GM12878 (cell line): Measurements from ENCODE around the gene SAMD4A. TPM values are rescaled to one million over a fixed set of nuclear protein-coding genes. Genes with fewer than 3 reads are reported as not detected.

Experiments used
- BHLHE40 ChIP-seq, 2 experiments: fragments of 450-650 bp in 1 of 2; IDR thresholded peaks; 2 replicates each; pipeline ENCODE4 v1.6.1; 2011 to 2017; ENCODE audit warnings: low read depth in 2 of 2, borderline replicate concordance in 1 of 2, improper control_type of control experiment in 1 of 2, low read length in 1 of 2, mild to moderate bottlenecking in 1 of 2
- CREB1 ChIP-seq: IDR thresholded peaks from 2 replicates; pipeline ENCODE4 v1.6.1; 2012; ENCODE audit warnings: low read depth, mild to moderate bottlenecking, inconsistent platforms
- CREM ChIP-seq: IDR thresholded peaks from 2 replicates; pipeline ENCODE4 v1.6.1; 2014; ENCODE audit warnings: antibody characterized with exemption, low read depth
- IKZF1 ChIP-seq: fragments of 450-650 bp; conservative IDR thresholded peaks from 2 replicates; pipeline ENCODE4 v1.6.1; 2017; ENCODE audit warnings: antibody characterized with exemption, mild to moderate bottlenecking
- IKZF2 ChIP-seq, 2 experiments: fragments of 450-650 bp; IDR thresholded peaks; 2 replicates each; pipeline ENCODE4 v1.6.1; 2017; ENCODE audit warnings: mild to moderate bottlenecking in 2 of 2, moderate library complexity in 2 of 2
- NFYB ChIP-seq: IDR thresholded peaks from 2 replicates; pipeline ENCODE4 v1.6.1; 2011; ENCODE audit warnings: low read depth, mild to moderate bottlenecking, low read length, improper control_type of control experiment, moderate library complexity; ENCODE audit not compliant: insufficient read depth
- RUNX3 ChIP-seq: IDR thresholded peaks from 2 replicates; pipeline ENCODE4 v1.6.1; 2012; ENCODE audit warnings: low read length, inconsistent platforms
- polyA plus RNA-seq, 11 experiments: library from polyadenylated mRNA; depleted of rRNA in 4 of 11; unstranded in 6 of 11; stranded (reverse) in 5 of 11; fragments of >200 nt; fragmentation: Nextera tagmentation in 4 of 11; fragmentation: Illumina TruSeq in 1 of 11; extraction: Ambion mirVana in 4 of 11; extraction: Trizol in 1 of 11; gene quantifications; 1 replicate in 1 of 11; 2 replicates in 10 of 11; pipeline versions ENCODE4 v1.2.1 to v1.2.3, GENCODE V29; 2011 to 2016; ENCODE audit warnings: inconsistent platforms in 2 of 11, missing spikeins in 2 of 11, low read depth in 1 of 11
- total RNA-seq, 4 experiments: library from RNA; depleted of rRNA in 3 of 4; stranded (reverse); fragments of >200 nt in 3 of 4; fragmentation: Illumina TruSeq in 1 of 4; extraction: Trizol in 1 of 4; gene quantifications; 2 replicates each; pipeline versions ENCODE4 v1.2.1 to v1.2.3, GENCODE V29; 2013 to 2021
- TF ChIP-seq, protein P1 (sequence below), 3 experiments: IDR thresholded peaks in 2 of 3; conservative IDR thresholded peaks in 1 of 3; 2 replicates each; pipeline ENCODE4 v1.5.1; 2011; ENCODE audit warnings: low read depth in 3 of 3, low read length in 3 of 3, mild to moderate bottlenecking in 3 of 3, control low read depth in 2 of 3, moderate library complexity in 2 of 3, inconsistent platforms in 1 of 3, mixed read lengths in 1 of 3; ENCODE audit not compliant: control insufficient read depth in 2 of 3, insufficient read depth in 1 of 3; ENCODE audit errors: extremely low read depth in 1 of 3
- TF ChIP-seq, protein P2 (sequence below): IDR thresholded peaks from 2 replicates; pipeline ENCODE4 v1.6.1; 2012; ENCODE audit warnings: mild to moderate bottlenecking, low read depth, low read length
- TF ChIP-seq, protein P3 (sequence below): fragments of 450-650 bp; formaldehyde crosslinking; IDR thresholded peaks from 2 replicates; pipeline ENCODE4 v1.4.0; 2022; ENCODE audit warnings: mild to moderate bottlenecking, moderate library complexity
- TF ChIP-seq, protein P4 (sequence below): fragments of 450-650 bp; IDR thresholded peaks from 2 replicates; pipeline ENCODE4 v1.6.1; 2014; ENCODE audit warnings: mild to moderate bottlenecking
- TF ChIP-seq, protein P5 (sequence below): IDR thresholded peaks from 2 replicates; pipeline ENCODE4 v1.6.1; 2012; ENCODE audit warnings: low read length, inconsistent platforms

The SAMD4A gene
- total and polyA plus RNA-seq, 10 of the 15 experiments (the other 5 are each of a cell fraction or from before 2014, with no cell fraction given) = 0.05 to 0.56 (median 0.31) TPM

DNA sequence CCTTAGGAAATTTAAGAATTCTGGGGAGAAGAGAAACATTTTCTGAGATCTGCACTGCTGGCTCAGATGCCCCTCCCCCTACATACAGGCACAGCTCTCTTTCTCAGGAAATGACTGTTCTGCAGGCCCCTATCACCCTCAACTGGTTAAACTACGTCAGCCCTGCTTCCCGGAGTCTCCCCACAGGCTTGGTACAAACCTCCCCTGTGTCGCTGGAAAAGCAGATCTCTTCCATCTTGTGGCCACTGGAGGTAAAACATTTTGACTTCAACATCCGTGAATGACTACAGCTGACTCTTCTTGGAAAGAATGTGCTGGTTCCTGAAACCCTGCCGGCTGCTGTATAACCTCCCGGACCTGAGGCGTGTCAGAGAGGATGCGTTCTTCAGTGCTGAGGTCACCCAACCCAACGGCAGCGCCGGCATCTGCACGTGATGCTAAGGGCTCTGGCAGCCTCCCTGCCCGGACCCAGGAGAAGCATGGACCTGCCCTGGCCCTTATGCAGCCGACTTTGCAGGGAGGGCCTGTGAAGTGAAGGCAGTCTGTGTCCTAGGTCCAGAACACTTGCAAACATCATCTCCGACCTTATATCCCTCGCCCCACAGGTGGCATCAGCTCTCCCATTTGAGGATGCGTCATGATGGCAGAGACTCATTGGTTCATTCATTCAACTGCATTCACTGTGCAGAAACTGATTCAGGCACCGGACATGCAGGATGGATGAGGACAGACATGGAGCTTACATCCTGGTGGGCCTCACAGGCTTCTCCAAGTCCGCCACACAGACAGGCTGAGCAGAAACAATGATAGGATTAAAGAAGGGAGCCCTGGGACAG is 206.5 kb downstream of the SAMD4A start (continued):
- TF ChIP-seq, protein P1, sequence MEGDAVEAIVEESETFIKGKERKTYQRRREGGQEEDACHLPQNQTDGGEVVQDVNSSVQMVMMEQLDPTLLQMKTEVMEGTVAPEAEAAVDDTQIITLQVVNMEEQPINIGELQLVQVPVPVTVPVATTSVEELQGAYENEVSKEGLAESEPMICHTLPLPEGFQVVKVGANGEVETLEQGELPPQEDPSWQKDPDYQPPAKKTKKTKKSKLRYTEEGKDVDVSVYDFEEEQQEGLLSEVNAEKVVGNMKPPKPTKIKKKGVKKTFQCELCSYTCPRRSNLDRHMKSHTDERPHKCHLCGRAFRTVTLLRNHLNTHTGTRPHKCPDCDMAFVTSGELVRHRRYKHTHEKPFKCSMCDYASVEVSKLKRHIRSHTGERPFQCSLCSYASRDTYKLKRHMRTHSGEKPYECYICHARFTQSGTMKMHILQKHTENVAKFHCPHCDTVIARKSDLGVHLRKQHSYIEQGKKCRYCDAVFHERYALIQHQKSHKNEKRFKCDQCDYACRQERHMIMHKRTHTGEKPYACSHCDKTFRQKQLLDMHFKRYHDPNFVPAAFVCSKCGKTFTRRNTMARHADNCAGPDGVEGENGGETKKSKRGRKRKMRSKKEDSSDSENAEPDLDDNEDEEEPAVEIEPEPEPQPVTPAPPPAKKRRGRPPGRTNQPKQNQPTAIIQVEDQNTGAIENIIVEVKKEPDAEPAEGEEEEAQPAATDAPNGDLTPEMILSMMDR (IDR thresholded peaks at IDR 0.05 in 2 of 3, conservative IDR thresholded peaks at IDR 0.05 in 1 of 3; ENCODE audit: control insufficient read depth in 2 of 3, extremely low read depth in 1 of 3, insufficient read depth in 1 of 3, low read depth in 3 of 3, low read length in 3 of 3) = peak; percentile 33 to 43 (median 37); a peak in 5 of 6 replicates
- TF ChIP-seq IKZF2 (IDR thresholded peaks at IDR 0.05) (peak; percentile 58 to 63), BHLHE40 (IDR thresholded peaks at IDR 0.05; ENCODE audit: borderline replicate concordance in 1 of 2, low read depth in 2 of 2, low read length in 1 of 2) (peak in 1 of 2 experiments; percentile 38; a peak in 1 of 4 replicates), NFYB (no peak), CREM (peak; percentile 73), IKZF1 (peak; percentile 44; the same call in 1 of the 2 replicates), RUNX3 (peak; percentile 49), CREB1 (0 out of 2 replicates have a peak, but pooled peaks have one; percentile 68)
- TF ChIP-seq, protein P2, sequence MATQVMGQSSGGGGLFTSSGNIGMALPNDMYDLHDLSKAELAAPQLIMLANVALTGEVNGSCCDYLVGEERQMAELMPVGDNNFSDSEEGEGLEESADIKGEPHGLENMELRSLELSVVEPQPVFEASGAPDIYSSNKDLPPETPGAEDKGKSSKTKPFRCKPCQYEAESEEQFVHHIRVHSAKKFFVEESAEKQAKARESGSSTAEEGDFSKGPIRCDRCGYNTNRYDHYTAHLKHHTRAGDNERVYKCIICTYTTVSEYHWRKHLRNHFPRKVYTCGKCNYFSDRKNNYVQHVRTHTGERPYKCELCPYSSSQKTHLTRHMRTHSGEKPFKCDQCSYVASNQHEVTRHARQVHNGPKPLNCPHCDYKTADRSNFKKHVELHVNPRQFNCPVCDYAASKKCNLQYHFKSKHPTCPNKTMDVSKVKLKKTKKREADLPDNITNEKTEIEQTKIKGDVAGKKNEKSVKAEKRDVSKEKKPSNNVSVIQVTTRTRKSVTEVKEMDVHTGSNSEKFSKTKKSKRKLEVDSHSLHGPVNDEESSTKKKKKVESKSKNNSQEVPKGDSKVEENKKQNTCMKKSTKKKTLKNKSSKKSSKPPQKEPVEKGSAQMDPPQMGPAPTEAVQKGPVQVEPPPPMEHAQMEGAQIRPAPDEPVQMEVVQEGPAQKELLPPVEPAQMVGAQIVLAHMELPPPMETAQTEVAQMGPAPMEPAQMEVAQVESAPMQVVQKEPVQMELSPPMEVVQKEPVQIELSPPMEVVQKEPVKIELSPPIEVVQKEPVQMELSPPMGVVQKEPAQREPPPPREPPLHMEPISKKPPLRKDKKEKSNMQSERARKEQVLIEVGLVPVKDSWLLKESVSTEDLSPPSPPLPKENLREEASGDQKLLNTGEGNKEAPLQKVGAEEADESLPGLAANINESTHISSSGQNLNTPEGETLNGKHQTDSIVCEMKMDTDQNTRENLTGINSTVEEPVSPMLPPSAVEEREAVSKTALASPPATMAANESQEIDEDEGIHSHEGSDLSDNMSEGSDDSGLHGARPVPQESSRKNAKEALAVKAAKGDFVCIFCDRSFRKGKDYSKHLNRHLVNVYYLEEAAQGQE = no peak
- TF ChIP-seq, protein P3, sequence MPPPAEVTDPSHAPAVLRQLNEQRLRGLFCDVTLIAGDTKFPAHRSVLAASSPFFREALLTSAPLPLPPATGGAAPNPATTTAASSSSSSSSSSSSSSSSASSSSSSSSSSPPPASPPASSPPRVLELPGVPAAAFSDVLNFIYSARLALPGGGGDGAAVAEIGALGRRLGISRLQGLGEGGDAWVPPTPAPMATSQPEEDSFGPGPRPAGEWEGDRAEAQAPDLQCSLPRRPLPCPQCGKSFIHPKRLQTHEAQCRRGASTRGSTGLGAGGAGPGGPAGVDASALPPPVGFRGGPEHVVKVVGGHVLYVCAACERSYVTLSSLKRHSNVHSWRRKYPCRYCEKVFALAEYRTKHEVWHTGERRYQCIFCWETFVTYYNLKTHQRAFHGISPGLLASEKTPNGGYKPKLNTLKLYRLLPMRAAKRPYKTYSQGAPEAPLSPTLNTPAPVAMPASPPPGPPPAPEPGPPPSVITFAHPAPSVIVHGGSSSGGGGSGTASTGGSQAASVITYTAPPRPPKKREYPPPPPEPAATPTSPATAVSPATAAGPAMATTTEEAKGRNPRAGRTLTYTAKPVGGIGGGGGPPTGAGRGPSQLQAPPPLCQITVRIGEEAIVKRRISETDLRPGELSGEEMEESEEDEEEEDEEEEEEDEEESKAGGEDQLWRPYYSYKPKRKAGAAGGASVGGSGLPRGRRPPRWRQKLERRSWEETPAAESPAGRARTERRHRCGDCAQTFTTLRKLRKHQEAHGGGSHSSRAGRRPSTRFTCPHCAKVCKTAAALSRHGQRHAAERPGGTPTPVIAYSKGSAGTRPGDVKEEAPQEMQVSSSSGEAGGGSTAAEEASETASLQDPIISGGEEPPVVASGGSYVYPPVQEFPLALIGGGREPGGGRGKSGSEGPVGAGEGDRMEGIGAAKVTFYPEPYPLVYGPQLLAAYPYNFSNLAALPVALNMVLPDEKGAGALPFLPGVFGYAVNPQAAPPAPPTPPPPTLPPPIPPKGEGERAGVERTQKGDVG = no peak
- TF ChIP-seq, protein P4, sequence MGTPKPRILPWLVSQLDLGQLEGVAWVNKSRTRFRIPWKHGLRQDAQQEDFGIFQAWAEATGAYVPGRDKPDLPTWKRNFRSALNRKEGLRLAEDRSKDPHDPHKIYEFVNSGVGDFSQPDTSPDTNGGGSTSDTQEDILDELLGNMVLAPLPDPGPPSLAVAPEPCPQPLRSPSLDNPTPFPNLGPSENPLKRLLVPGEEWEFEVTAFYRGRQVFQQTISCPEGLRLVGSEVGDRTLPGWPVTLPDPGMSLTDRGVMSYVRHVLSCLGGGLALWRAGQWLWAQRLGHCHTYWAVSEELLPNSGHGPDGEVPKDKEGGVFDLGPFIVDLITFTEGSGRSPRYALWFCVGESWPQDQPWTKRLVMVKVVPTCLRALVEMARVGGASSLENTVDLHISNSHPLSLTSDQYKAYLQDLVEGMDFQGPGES = no peak
- TF ChIP-seq, protein P5, sequence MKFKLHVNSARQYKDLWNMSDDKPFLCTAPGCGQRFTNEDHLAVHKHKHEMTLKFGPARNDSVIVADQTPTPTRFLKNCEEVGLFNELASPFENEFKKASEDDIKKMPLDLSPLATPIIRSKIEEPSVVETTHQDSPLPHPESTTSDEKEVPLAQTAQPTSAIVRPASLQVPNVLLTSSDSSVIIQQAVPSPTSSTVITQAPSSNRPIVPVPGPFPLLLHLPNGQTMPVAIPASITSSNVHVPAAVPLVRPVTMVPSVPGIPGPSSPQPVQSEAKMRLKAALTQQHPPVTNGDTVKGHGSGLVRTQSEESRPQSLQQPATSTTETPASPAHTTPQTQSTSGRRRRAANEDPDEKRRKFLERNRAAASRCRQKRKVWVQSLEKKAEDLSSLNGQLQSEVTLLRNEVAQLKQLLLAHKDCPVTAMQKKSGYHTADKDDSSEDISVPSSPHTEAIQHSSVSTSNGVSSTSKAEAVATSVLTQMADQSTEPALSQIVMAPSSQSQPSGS = peak; percentile 70
